HG03354 (cell line): ENCODE data around the gene DGKI.

ENCODE experiments used
- ATAC-seq: cut with Tn5 transposase; IDR thresholded peaks from one replicate; pipeline ENCODE4 v1.9.1; 2021; ENCODE audit warnings: mild to moderate bottlenecking; ENCODE audit not compliant: unreplicated experiment, poor library complexity, severe bottlenecking

DGKI gene

GRCh38 chr7:137407078-137407477 is 439.7 kb downstream of the DGKI start:
- no peak for ATAC-seq

GRCh38 chr7:137404660-137405317 is 442.0 kb downstream of the DGKI start:
- ATAC-seq, result no peak

- no peak for ATAC-seq
These were observed 443.4 kb downstream of the DGKI start for GRCh38 chr7:137403353-137403695.

GRCh38 chr7:137402536-137403352 is 444.0 kb downstream of the DGKI start:
- no peak for ATAC-seq

GRCh38 chr7:137399827-137400823 is 446.6 kb downstream of the DGKI start:
- ATAC-seq, result no peak

GRCh38 chr7:137396051-137396450 is 450.7 kb downstream of the DGKI start:
- ATAC-seq, result no peak

- no peak for ATAC-seq
These were observed 451.4 kb downstream of the DGKI start for GRCh38 chr7:137395420-137395819.

- no peak for ATAC-seq
These were observed 453.2 kb downstream of the DGKI start for GRCh38 chr7:137393570-137393969.

- ATAC-seq, result no peak
These were observed 456.7 kb downstream of the DGKI start for GRCh38 chr7:137390076-137390475.

GRCh38 chr7:137388916-137389315 is 457.9 kb downstream of the DGKI start:
- no peak for ATAC-seq

- ATAC-seq, result no peak
These were observed 459.8 kb downstream of the DGKI start for GRCh38 chr7:137386966-137387365.

GRCh38 chr7:137381045-137381444 is 465.7 kb downstream of the DGKI start:
- ATAC-seq, result no peak

- ATAC-seq, result no peak
These were observed 473.3 kb downstream of the DGKI start for GRCh38 chr7:137373507-137373906.

GRCh38 chr7:137371616-137372015 is 475.2 kb downstream of the DGKI start:
- ATAC-seq, result no peak

GRCh38 chr7:137366995-137367394 is 479.8 kb downstream of the DGKI start:
- no peak for ATAC-seq

GRCh38 chr7:137363683-137364082 is 483.1 kb downstream of the DGKI start:
- ATAC-seq, result no peak

GRCh38 chr7:137360087-137360679 is 486.6 kb downstream of the DGKI start:
- no peak for ATAC-seq

- ATAC-seq, result no peak
These were observed 491.8 kb downstream of the DGKI start for GRCh38 chr7:137354961-137355360.

GRCh38 chr7:137354396-137354795 is 492.4 kb downstream of the DGKI start:
- ATAC-seq, result no peak

GRCh38 chr7:137351941-137352340 is 494.8 kb downstream of the DGKI start:
- no peak for ATAC-seq
